GM12865 (cell line): Measurements from ENCODE around the gene SEPTIN5.

Experiments
- DNase-seq: peaks from one replicate; pipeline ENCODE4 v3.0.0; 2010; ENCODE audit warnings: low read depth
- H3K4me3 ChIP-seq: 2 replicates; pipeline ENCODE4 v1.5.1; 2011; ENCODE audit warnings: mild to moderate bottlenecking, low read depth, low read length, control low read depth
- CTCF ChIP-seq: IDR thresholded peaks from 2 replicates; pipeline ENCODE4 v1.5.1; 2011; ENCODE audit warnings: low read length, control low read depth, low read depth, inconsistent platforms; ENCODE audit not compliant: insufficient read depth; ENCODE audit errors: missing control alignments

The SEPTIN5 gene

DNA sequence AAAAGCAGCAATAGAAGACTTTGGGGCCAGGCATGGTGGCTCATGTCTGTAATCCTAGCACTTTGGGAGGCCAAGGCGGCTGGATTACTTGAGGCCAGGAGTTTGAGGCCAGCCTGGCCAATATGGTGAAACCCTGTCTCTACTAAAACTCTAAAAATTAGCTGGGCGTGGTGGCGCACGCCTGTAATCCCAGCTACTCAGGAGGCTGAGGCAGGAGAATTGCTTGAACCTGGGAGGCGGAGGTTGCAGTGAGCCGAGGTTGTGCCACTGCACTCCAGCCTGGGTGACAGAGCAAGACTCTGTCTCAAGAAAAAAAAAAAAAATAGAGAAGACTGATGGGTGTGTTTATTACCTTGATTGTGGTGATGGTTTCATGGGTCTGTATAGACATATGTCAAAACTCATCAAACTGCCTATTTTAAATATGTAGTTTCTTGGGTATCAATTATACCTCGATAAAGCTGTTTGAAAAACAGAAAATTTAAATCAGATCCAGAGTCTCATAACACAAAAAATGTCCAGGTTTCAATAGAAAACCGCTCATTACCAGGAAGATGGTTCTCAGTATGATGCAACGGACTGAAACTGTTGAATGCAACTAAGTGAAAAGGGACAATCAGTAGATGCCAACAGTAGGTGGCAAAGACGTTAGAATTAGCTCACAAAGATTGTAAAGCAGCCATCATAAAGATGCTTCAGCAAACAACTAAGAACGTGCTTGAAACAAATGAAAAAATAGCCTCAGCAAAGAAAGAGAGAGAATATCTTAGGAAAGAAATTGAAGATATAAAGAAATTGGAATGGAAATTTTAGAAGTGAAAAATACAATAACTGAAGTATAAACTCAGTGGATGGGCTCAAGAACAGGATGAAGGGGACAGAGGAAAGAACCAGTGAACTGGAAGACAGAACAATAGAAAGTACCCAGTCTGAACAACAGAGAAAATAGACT is 33.1 kb upstream of the SEPTIN5 start:
- H3K4me3 ChIP-seq, result no peak overlapping the region
- TF ChIP-seq CTCF, result no peak
- DNase-seq, result no peak

DNA sequence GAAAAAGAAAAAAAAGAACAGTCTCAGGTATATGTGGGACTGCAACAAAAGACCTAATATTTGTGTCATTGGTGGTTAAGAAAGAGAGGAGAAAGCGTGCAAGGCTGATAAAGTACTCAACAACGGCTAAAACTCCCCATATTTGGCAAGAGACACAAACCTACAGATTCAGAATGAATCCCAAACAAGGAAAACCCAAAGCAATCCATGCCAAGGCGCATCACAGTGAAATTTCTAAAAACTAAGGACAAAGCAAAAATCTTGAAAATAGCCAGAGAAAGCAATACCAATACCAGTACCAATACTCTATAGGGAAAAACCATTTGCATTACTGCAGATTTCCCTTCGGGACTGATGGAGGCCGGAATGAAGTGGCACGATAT is 32.4 kb upstream of the SEPTIN5 start:
- DNase-seq, result no peak
- H3K4me3 ChIP-seq, result no peak overlapping the region
- no peak for TF ChIP-seq CTCF

DNA sequence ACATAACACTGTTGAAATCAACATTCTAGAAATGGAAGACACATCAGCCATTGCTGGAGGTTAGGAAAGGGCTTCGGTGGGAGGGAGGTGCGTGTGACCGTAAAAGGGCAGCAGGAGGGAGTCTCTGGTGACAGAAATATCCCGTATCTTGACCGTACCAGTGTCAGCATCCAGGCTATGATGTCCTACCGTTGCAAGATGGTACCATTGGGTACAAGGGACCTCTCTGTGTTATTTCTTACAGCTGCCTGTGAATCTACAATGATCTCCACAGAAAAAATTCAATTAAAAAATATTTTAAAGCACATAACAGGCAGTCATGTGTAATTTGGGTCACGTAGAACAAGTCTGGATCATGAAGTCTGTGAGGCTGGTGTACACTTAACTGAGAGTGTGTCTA is 27.4 kb upstream of the SEPTIN5 start:
- no peak for DNase-seq
- H3K4me3 ChIP-seq, result no peak overlapping the region
- TF ChIP-seq CTCF, result no peak

DNA sequence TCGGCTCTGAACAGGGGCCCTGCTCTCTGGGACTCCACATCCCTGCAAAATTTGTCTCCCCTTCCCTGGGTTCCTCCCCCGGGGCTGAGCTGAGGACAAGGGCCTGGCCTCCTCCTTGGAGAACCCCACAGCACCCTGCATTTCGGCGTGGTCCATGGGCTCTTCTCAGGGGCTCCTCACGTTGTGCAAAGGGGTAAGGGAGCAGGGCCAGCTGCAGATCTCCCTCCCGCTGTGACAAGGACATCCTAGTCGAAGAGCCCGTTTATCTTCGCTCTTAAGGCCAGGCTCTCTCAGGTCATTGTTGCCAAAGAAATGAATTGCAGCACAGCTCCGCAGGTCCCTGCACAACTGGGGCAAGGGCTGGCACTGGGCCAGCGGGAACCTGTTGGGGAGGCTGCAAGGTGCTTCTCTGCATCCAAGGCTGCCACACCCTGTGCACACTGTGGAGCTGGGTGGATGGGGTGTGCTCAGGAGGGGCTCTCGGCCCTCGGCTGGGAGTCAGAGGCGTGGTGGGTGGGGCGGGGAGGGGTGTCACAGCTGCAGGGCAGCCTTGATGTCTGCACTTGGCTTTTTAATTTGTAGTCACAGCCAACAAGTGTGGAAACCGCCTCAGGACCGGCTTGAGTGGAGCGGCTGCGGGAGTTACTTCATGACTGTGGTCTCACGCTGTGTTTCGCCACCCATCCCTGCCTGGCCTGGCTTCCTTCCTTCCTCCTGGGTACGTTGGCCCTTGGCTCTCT is 26.6 kb upstream of the SEPTIN5 start:
- DNase-seq, result no peak
- TF ChIP-seq CTCF, result no peak

GRCh38 chr22:19688301-19689290 is 25.7 kb upstream of the SEPTIN5 start:
- H3K4me3 ChIP-seq, result no peak overlapping the region
- TF ChIP-seq CTCF, result no peak
- no peak for DNase-seq

More for the DNA sequence above, 26.6 kb upstream of the SEPTIN5 start:
- no peak overlapping the region for H3K4me3 ChIP-seq

- no peak for DNase-seq
- no peak overlapping the region for H3K4me3 ChIP-seq
- TF ChIP-seq CTCF, result no peak
These were observed 24.9 kb upstream of the SEPTIN5 start for GRCh38 chr22:19689408-19689807.
